ENCODE data around the gene KRT83.

Gene KRT83

DNA sequence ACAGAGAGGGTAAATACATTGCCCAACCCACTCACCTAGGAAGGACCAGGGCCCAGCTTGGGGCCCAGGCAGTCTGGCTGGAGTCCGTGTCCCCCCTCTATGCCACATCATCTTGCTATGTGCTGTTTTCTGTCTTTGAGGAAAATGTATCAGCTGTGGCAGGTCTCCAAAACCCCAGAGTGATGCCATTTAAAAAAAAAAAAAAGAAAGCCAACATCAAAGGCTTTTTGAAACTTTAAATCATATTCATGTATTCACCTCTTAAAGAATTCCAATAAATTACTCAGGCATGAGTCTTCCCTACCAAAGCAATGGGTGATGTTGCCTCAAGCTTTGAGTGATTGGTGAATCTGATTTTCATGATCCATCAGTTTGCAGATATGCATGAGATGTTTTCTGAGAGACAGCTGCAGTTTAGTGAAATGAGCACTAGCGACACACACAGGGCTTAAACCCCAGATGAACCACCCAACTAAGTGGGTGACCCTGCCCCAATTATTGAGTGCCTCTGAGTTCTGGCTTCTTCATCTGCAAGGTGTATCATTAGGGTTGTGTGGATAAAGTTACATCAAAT is 35.9 kb downstream of the KRT83 start:
- DNase-seq: peak; percentile 69

DNA sequence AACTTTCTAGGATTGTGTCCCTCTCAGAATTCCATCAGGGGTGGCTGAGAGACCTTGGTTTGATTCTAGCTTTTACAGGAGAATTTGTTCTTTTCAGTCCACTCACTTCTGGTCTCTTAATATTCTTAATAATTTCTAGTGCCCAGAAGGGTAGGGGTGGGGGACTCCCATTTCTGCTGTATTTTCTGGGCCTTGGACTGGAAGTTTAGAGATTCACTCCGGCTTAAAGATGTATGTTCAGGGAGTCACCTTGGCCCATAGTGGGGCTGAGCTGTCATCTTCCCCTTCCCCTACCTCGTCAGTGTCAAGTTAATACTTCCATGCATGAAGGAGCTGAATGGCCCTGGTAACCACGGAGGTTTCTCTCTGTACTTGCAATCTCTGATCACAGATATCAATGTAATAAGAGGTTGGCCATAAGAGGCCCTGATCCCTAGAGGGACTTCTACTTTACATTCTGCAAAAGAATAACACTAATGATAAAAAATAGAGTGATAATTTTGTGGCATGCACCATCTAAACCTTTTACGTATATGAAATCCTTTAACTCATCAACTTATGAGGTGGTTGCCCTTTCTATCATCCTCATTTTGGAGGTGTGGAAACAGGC is 36.5 kb downstream of the KRT83 start:
- no peak for DNase-seq

DNA sequence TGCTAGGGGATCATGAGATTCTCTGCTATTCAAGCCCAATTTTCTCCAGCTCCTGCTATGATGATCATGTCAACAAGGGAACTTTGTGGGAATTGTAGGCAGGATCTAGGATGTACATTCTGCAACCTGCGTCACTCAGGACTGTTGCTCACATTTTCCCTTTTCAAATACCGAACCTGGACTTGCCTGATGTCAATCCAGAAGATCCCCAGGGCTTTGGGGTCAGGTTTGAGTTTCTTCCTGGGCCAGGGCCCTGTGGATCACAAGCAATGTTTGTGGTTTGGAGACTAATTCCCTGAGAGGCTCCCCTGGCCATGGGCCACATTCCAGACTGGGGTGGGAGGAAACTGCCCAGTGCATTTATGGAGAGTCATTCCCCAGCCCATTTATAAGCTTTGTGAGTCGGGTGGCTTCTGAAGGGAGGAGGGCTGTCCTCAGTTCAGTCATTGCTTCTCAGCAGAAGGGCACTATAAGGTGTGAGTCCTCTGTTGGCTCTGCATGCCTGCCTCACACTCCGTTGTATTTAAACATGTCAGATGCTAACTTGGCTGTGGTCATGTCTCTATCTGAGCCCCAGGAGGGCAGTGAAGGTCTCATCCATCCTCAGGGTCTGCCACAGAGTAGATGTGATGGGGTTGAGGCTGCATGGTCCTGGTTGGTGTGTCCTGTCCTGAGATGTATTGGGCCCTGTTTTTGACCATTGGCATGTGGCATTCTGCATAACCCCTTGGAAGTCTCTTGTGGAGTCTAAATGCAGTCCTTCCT is 40.2 kb downstream of the KRT83 start:
- DNase-seq: peak; percentile 97

DNA sequence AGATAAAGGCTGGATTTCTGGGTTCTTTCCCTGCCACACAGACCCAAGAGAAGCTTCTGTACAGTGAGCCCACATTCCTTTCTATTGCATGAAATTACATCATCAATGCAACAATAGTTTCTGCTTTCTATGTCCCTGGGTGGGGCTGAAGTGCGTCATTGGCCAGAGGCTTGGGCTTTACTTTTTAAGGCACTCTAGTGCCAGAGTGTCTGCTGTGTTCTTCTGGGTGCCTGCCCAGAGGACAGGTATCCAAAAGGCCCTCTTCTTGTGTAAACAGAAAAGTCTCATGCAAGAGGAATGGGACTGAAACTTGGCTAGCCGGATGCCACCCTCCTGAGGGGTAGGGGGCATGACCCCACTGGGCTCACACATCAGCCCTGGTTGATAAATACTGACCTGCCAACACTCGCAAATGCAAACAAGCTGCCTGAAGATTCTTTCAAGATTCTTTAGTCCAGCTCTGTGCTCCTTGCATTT is 40.8 kb downstream of the KRT83 start:
- peak; percentile 90 for DNase-seq

DNA sequence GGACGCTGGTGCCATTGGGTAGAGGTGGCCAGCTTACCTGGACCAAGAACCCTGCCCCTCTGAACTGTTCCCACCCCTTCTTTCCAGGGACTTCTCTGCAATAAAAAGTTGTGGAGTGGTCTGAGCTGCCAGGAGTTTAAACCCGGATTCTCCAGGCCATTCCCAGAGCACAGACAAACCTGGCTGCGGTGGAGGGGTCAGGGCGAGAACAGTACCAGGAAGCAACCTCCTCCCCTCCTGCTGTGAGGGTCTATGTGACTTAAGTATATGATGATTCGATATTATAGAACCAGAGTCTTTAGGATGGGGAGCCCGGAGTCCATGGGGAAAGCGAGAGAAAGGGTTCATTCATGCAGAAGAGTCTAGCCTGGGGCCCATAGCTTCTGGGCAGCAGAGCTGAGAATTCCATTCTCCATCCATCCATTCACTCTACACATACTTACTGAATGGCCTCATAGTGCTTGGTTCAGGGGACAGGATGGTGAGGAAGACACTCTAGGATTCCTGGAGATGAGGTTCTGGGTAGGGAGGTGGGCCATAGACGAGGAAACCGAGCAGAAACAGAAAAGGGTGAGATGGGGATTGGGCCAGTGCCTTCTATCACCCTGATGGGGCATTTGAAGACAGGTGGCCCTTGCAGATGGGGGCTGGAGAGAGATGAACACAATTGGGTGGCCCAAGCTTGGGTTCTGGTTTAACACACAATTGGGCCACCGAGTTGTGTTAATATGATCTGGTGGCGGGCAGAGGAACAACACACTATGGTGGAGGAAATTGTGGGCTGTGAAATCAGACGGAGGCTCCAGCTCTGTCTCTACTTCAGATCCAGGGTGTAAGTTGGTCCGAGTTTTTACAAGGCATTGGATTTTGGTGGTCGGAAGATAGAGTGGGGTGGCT is 41.5 kb downstream of the KRT83 start:
- DNase-seq: peak; percentile 30

DNA sequence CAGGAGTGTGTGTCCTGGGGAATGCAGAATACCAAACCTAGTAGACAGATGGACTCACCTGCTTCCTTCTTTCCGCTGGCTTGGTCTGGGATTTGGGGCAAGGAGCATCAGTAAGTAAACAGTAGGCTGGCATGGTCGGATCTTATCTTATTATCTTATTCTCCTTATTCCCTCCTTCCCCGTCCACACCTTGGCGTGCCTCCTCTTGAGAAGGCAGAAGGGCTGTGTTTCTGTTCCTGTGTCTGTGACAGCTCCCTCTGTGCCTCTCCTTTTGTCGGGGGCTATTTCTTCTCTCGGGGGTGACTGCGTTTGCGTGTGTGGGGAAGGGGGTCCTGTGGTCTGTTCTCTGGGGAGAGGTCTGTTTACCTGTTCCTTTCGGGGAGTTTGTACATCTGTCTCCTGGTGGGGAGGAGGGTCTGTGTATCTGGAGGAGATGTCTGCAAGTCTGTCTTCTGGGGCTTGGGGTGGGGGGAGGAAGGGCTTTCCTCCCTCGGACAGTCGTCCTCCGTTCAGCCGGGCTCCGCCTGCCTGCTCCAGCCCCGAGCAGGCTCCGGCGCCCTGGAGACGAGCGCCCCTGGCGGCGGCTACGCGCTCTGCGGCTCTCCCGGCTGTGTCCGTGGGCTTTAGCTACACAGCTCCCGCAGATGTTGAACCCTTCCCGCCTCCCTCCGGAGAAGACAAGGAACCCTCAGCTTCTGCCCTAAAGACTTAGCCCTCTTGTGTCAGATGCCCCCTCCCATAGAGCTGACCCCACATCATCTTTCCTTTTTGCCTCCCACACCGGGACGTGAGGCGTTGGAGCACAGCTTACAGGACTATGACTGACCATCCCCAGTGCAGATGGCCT is 42.4 kb downstream of the KRT83 start:
- DNase-seq: peak; percentile 68

DNA sequence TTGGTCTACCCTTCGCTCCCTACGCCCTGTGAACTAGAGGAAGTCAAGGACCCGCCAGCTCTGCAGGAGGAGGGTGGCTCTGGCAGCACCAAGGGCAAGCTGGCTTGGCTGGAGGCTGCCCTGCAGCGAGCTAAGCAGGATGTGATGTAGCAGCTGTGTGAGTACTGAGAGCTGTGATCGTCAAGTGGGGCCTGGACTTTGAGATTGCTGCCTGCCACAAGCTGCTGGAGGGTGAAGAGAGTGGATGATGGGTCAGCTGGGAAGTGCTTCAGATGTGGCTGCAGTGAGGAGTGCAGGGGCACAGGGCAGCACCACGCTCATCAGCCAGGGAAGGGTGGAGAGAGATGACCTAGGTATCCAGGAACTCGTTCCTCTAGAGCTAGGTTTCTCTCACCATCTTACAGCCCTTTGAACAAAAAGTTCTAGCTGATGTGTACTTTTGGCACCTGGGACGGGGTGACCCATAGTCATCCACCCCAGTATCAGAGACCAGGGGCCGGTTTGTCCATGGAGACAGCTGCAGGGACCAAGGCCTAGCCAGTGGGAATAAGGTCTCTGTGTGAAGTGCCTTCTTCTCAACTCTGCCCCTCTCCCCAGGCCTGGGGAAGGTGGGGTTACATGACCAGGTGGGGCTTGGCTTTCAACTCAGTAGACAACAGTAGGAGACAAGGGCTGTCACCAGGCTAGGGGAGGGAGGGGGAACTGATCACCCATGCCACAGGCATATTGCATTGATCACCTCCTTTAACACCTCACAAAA is 43.5 kb downstream of the KRT83 start:
- DNase-seq: no peak

DNA sequence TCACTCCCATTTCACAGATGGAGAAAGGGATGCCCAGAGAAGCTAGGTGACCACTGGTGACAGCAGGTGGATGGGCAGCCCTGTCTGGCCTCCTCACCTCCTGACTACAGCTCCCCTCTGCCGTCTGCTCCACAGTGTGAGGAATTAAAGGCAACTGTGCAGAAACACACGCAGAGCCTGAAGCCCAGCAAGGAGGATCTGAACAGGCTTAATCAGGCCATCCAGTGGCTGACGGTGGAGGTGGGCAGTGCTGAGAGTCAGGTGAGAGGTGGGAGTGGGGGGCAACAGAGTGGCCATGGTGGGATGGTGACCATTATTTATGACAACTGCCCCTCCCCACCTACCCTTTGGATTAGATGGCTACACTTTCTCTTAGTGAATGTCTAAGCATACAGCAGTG is 45.5 kb downstream of the KRT83 start:
- no peak for DNase-seq

DNA sequence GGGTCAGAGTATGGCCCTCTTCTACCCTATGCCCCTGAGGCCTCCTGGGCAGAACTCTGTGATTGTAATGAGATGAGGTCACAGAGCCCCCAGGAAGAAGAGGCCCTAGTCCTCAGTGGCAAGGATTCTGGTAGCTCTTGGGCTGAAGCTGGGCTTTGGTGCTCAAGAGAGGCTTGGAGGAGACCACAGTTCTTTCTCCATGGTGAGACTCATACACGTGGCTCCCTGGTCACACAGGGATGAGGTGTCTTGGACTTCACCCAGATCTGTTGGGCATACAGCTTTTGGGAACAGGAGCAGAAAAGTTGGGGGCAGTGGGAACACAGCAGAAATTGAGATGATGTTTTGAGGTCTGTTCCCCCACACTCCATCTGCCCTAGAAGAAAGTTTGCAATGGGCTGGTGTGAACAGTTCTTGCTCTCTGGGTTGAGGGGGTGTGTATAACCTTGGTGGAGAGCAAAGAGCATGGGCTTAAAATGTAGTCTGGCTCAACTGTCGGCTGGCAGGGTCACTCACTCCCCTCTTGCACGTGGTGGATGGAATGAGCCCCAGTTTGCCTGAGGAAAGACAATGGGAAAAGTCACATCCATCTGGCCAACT is 46.6 kb downstream of the KRT83 start, which contains the start of gene KRT86:
Gene KRT86 (plus strand): TSS at position 125 of the 600 bp plus-strand sequence. CDS start 27,272 bp downstream, outside the sequence.
- DNase-seq: no peak

DNA sequence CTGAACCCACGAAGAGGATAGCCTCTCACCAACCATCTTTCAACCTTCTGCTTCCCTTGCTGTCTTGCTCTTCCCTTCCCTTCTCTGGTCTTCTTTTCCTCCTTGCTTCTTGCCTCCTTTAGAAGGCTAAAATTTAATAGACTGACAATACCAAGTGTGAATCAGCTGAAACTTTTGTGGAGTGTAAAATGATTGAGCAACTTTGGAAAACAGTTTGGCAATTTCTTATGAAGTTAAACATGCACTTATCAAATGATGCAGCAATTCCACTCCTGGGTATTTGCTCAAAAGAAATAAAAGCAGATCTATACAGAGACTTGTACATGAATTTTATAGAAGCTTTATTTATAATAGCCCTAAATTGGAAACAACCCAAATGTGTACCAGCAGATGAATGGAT is 50.0 kb downstream of the KRT83 start:
- DNase-seq: no peak

DNA sequence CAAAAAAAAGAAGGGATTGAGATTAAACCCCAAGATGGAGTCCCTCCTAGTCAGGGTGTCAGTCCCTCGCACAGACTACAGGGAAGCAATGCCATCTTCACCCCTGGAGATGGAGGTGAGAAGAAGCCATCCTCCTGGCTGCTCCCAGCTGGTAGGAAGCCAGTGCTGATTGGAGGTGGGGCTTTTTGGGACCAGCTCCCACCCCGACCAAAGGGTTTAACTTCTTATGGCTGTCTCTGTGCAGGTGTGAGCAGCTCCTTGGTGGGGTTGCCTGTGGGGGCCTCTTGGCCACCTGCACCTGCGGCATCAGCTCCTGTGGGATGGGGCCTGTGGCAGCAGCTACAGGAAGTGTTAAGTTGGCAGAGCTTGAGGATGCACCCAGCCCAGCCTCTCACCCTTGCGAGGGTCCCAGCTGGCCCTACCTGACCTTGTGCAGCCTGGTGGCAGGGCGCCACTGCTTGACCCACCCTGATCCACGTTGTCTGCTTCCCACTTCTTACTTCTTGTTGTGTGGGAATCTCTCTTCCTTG is 50.6 kb downstream of the KRT83 start:
- DNase-seq: no peak

DNA sequence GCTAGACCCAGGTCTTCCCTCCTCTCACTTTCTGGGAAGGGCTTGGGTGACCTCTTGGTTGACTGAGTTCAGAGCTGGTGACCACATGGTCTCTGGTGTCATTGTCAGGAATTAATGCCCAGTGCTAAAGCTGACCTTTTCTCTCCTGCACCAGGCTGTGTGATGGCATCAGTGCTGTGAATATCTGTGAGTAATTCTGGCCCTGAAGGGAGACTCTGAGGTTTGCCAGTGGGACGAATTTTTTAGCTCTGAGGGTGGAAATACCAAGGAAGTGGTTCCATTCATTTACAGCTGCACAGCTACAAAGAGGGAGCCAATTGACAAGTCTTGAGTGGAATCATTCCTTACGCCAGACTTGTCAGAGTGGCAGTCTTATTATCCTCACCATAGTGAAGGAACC is 53.0 kb downstream of the KRT83 start:
- DNase-seq: no peak

DNA sequence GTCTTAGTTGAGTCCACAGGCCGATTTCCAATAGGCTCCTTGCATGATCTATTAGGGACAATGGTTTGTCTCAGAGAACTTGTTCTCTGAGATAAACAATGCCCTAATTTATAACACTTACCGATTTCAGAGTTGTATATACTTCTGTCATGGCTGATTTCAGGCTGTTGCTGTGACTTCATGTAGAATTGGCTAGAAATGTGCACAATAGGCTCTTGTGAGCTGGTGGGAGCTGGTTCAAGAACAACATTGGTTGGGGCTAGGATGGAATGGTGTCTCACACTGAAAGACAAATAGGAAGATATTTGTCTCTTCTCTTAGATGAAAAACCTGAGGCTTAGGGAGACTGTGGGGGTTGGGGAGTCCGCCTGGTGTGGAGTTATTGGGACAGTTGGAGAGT is 53.5 kb downstream of the KRT83 start:
- no peak for DNase-seq

DNA sequence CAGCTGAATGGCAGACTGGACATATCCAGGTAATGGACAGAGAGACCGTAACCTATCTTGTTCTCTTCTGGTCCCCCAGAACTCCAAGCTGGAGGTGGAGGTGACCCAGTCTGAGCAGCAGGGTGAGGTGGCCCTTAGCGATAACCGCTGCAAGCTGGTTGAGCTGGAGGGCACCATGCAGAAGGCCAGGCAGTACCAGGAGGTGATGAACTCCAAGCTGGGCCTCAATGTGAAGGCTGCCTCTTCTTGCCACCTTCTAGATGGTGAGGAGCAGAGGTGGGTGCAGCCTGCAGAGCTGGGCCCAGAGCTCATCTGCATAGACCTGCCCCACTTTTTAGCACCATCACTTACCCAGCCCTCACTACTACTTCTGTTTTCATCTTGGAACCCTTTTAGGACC is 53.9 kb downstream of the KRT83 start:
- no peak for DNase-seq

DNA sequence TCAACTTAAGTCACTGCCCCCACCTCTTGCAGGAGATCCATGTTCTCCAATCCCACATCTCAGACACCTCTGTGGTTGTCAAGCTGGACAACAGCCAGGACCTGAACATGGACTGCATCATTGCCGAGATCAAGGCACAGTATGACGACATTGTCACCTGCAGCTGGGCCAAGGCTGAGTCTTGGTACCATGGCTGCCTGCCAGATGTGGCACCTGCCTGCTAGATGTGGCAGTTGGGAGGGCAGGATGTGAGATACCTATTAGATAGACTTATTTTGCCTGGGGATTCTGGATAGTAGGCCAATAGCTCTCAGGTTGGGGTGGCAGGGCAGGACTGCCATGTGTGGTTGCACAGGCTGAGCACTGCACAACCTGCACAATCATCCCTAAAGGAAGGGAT is 54.7 kb downstream of the KRT83 start:
- no peak for DNase-seq

DNA sequence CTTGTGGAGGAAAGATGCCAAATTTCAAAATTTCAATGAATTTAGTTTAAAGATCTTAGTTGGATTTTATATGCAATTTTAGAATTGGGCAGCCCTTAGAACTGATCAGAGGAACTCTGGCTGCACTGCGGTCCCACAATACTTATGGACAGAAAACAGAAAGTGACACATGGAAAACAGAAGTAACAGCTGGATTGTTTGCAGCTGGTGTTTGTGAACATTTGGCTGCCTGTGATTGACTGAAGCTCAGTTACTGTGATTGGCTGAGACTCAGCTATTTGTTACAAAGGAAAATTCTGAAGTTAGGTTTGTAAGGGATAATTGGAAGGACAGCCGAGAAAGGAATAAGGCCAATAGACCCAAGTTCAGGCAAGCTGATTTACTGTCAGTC is 56.8 kb downstream of the KRT83 start:
- no peak for DNase-seq

Measured in fibroblast of skin of right quadriceps (primary cell).